Measurements from ENCODE around the gene ALDH3A2. TPM values are rescaled to one million over a fixed set of nuclear protein-coding genes. Genes with fewer than 3 reads are reported as not detected.

ALDH3A2 gene
- total RNA-seq, 1 experiment from 2014 or later = 51.0 TPM

Other genes starting within 250 kb of the ALDH3A2 start
- 0.06 TPM in 1 of 2 replicates, not detected in the other for gene RNF112, start 237.5 kb upstream of the ALDH3A2 start, total RNA-seq (2014; rRNA removed)
- gene SLC47A1, start 114.9 kb upstream of the ALDH3A2 start, total RNA-seq (2014; rRNA removed) = 0.17 TPM in 1 of 2 replicates, not detected in the other
- gene SLC47A2, start 67.8 kb downstream of the ALDH3A2 start, total RNA-seq (2014; rRNA removed) = not detected in 2 replicates
- gene ALDH3A1, start 99.5 kb downstream of the ALDH3A2 start, total RNA-seq (2014; rRNA removed) = not detected in 2 replicates
- gene ULK2, start 219.2 kb downstream of the ALDH3A2 start, total RNA-seq (2014; rRNA removed) = 12.4 TPM in 2 replicates